ENCODE results near the gene CARS1. TPM values are rescaled to one million over a fixed set of nuclear protein-coding genes. Genes with fewer than 3 reads are reported as not detected.

The CARS1 gene
- total and polyA plus RNA-seq, 9 of the 15 experiments (the other 6 are each of a cell fraction or from before 2014, with no cell fraction given) = 14.4 to 106 (median 73.6) TPM

GRCh38 chr11:3022300-3022967 is 34.8 kb downstream of the CARS1 start:
- no peaks in the 10 kb centered on the region for H3K9me3 ChIP-seq (replicated peaks; ENCODE audit: control insufficient read depth, insufficient read depth, low read depth, low read length)
- FAIRE-seq (no peak), DNase-seq (ENCODE audit: extremely low read depth in 1 of 4, low spot score in 3 of 4) (no peak), ATAC-seq (no peak; the same call in 2 of the 3 replicates)
- H3K4me2 ChIP-seq (ENCODE audit: insufficient read depth, low read length) = no peak overlapping the region
- POLR2A ChIA-PET = interaction anchor here (0.6 to 3.0 kb wide), 5 partner anchors 9 to 47 kb away, joined by 3 to 14 read pairs (median 3); no protein-coding TSS in a partner anchor
- TF ChIP-seq CEBPG (CRISPR knock-in tag; IDR thresholded peaks at IDR 0.05) = peak; percentile 42; the same call in 1 of the 2 replicates
- no peak for TF ChIP-seq CEBPG (tag; conservative IDR thresholded peaks at IDR 0.05 in 1 of 2, IDR thresholded peaks at IDR 0.05 in 1 of 2)
- peak; percentile 22; the same call in 1 of the 2 replicates for TF ChIP-seq SUPT5H (IDR thresholded peaks at IDR 0.05)
- no peak for TF ChIP-seq RBFOX2 (IDR thresholded peaks at IDR 0.05; ENCODE audit: low read depth, low read length)
- TF ChIP-seq POLR2AphosphoS2 (IDR thresholded peaks at IDR 0.05; ENCODE audit: low read length) = peak; percentile 70; the same call in 1 of the 2 replicates
- TF ChIP-seq, protein P1, sequence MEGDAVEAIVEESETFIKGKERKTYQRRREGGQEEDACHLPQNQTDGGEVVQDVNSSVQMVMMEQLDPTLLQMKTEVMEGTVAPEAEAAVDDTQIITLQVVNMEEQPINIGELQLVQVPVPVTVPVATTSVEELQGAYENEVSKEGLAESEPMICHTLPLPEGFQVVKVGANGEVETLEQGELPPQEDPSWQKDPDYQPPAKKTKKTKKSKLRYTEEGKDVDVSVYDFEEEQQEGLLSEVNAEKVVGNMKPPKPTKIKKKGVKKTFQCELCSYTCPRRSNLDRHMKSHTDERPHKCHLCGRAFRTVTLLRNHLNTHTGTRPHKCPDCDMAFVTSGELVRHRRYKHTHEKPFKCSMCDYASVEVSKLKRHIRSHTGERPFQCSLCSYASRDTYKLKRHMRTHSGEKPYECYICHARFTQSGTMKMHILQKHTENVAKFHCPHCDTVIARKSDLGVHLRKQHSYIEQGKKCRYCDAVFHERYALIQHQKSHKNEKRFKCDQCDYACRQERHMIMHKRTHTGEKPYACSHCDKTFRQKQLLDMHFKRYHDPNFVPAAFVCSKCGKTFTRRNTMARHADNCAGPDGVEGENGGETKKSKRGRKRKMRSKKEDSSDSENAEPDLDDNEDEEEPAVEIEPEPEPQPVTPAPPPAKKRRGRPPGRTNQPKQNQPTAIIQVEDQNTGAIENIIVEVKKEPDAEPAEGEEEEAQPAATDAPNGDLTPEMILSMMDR (IDR thresholded peaks at IDR 0.05 in 2 of 3, conservative IDR thresholded peaks at IDR 0.05 in 1 of 3; ENCODE audit: insufficient read depth in 2 of 3, low read depth in 1 of 3, low read length in 3 of 3) = no peak
- TF ChIP-seq, protein P2, sequence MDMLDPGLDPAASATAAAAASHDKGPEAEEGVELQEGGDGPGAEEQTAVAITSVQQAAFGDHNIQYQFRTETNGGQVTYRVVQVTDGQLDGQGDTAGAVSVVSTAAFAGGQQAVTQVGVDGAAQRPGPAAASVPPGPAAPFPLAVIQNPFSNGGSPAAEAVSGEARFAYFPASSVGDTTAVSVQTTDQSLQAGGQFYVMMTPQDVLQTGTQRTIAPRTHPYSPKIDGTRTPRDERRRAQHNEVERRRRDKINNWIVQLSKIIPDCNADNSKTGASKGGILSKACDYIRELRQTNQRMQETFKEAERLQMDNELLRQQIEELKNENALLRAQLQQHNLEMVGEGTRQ (CRISPR knock-in tag; IDR thresholded peaks at IDR 0.05) = 0 out of 2 replicates have a peak, but pooled peaks have one; percentile 3
- peaks cover 7% of the 10 kb centered on the region; the same call in 1 of the 2 replicates for H4K20me1 ChIP-seq (replicated peaks; ENCODE audit: control insufficient read depth, insufficient read depth, low read length)
- intact Hi-C loops (cut with micrococcal nuclease) = no loop called here
- H3K27ac ChIP-seq (ENCODE audit: extremely low read depth, low read depth, low read length) = no peak overlapping the region
- no TSS peak for BruUV-seq (replicated peaks)
- CTCF ChIA-PET (ENCODE audit: low intra/inter-chr PET ratio) = no interaction called here
- peaks cover 0 to 3% of the 10 kb centered on the region in 2 experiments; a peak in 1 of 5 replicates for H3K4me1 ChIP-seq (replicated peaks in 1 of 2; ENCODE audit: control insufficient read depth in 2 of 2, insufficient read depth in 2 of 2, low read length in 2 of 2)
- H3K9me1 ChIP-seq (ENCODE audit: control insufficient read depth, insufficient read depth, low read length) = no peaks in the 10 kb centered on the region
- no peaks in the 10 kb centered on the region for H3K27me3 ChIP-seq (ENCODE audit: control insufficient read depth in 2 of 2, insufficient read depth in 2 of 2, low read length in 2 of 2)
- H3K79me2 ChIP-seq (ENCODE audit: control insufficient read depth, insufficient read depth, low read length) = no peaks in the 10 kb centered on the region
- peaks cover 67% of the 10 kb centered on the region for H3K36me3 ChIP-seq (ENCODE audit: control insufficient read depth, insufficient read depth, low read length)
- in situ Hi-C loops (cut with MboI) = no loop called here
- H2AFZ ChIP-seq (ENCODE audit: low read depth, low read length) = no peak overlapping the region
- WGBS (ENCODE audit: insufficient coverage, low coverage, missing lambda C conversion rate) = 93% methylated on average over 13 of the region's 14 CpGs
- H3K9ac ChIP-seq (ENCODE audit: insufficient read depth in 1 of 2, low read depth in 2 of 2, low read length in 2 of 2) = no peak overlapping the region
- no peak overlapping the region for H3K4me3 ChIP-seq
